NCI-H2081 treated with DMSO at 0.1 percent for 48 hours (cell line): ENCODE measurements around the gene PRR20G.
"Not testable (repeated sequence)": the region's sequence is repeated elsewhere in the genome, so short reads cannot be mapped to it uniquely, and the experiment has no call there.

ENCODE experiments used
- DNase-seq: peaks from one replicate; lab custom pipeline; 2025; lab: John Stamatoyannopoulos, UW

PRR20G gene

GRCh38 chr3:127287840-127288239, at the start of gene PRR20G:
Gene PRR20G, minus strand, starts transcription at chr3:127288046. Its CDS starts 681 bp downstream, at chr3:127287365.
- DNase-seq, result no peak

GRCh38 chr3:127337001-127337400, 49.2 kb upstream of the PRR20G start:
- DNase-seq, result no peak

GRCh38 chr3:127336101-127336500, 48.3 kb upstream of the PRR20G start:
- DNase-seq, result no peak

GRCh38 chr3:127330385-127330784, 42.5 kb upstream of the PRR20G start:
- no peak for DNase-seq

GRCh38 chr3:127329631-127330285, 41.9 kb upstream of the PRR20G start:
- DNase-seq, result no peak

- no peak for DNase-seq
These were observed 40.6 kb upstream of the PRR20G start for GRCh38 chr3:127328421-127328820.

- no peak for DNase-seq
These were observed 38.5 kb upstream of the PRR20G start for GRCh38 chr3:127326341-127326740.

- no peak for DNase-seq
These were observed 37.7 kb upstream of the PRR20G start for GRCh38 chr3:127325629-127325961.

GRCh38 chr3:127324913-127325628, 37.2 kb upstream of the PRR20G start:
- DNase-seq, result no peak

GRCh38 chr3:127324076-127324475, 36.2 kb upstream of the PRR20G start:
- no peak for DNase-seq

- DNase-seq, result no peak
These were observed 35.7 kb upstream of the PRR20G start for GRCh38 chr3:127323581-127323980.

- no peak for DNase-seq
These were observed 33.5 kb upstream of the PRR20G start for GRCh38 chr3:127321371-127321770.

- DNase-seq, result no peak
These were observed 32.8 kb upstream of the PRR20G start for GRCh38 chr3:127320529-127321121.

- no peak for DNase-seq
These were observed 28.8 kb upstream of the PRR20G start for GRCh38 chr3:127316685-127317084.

GRCh38 chr3:127312818-127313217, 25.0 kb upstream of the PRR20G start:
- DNase-seq, result no peak

- not testable (repeated sequence) for DNase-seq
These were observed 21.0 kb upstream of the PRR20G start for GRCh38 chr3:127308821-127309220.

GRCh38 chr3:127307916-127308315, 20.1 kb upstream of the PRR20G start:
- no peak for DNase-seq

- DNase-seq, result no peak
These were observed 19.4 kb upstream of the PRR20G start for GRCh38 chr3:127307112-127307835.

- DNase-seq, result no peak
These were observed 18.7 kb upstream of the PRR20G start for GRCh38 chr3:127306361-127307111.

- DNase-seq, result no peak
These were observed 17.7 kb upstream of the PRR20G start for GRCh38 chr3:127305499-127306060.

- peak; percentile 95 for DNase-seq
These were observed 16.4 kb upstream of the PRR20G start for GRCh38 chr3:127304121-127304744.
